Measurements from ENCODE around the gene ACLY.
"Not testable (repeated sequence)": the region's sequence is repeated elsewhere in the genome, so short reads cannot be mapped to it uniquely, and the experiment has no call there.

Gene ACLY

GRCh38 chr17:41871789-41872188 lies 47.0 kb downstream of the ACLY start:
- DNase-seq (ENCODE audit: low spot score) = no peak

GRCh38 chr17:41870627-41871026 lies 48.1 kb downstream of the ACLY start:
- no peak for DNase-seq (ENCODE audit: low spot score)

DNA sequence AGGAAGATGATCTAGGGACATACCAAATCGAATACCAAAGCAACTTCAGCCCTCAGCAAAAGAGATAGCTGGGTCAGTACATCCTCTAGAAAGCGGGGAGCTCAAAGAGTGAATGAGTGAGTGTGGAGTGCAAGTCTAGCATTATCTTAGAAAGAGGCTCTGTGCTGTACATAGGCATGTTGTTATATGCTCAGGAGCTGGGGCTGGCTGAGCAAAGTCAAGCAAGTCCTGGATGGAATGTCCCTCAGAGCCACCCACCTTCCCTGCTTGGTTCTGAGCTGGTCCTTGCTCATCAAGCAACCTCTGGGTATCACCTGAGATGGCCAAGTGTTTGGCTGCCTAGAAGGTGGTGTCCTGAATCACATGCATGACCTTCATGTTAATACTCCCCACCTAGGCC lies 48.7 kb downstream of the ACLY start:
- no peak for DNase-seq (ENCODE audit: low spot score)

- no peak for DNase-seq (ENCODE audit: low spot score)
Observed at GRCh38 chr17:41869426-41869825, 49.3 kb downstream of the ACLY start.

DNA sequence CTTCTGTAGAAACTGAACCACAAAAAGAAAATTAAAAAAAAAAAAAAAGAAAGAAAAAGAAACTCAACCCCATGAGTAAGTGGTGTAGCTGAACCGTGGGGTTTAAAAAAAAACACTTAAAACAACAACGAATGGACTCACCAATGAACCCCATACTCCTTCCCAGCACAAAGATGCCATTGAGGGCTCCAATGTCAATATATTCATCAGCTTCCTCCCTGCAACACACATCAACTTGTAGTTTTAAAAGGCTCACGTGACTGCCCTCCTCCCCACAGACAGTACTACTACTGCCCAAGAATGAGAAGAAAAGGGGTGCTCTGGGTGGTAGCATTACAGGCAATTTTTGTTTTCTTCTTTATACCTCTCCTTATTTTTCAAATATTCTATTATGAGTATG lies 50.2 kb downstream of the ACLY start:
- no peak for DNase-seq (ENCODE audit: low spot score)

DNA sequence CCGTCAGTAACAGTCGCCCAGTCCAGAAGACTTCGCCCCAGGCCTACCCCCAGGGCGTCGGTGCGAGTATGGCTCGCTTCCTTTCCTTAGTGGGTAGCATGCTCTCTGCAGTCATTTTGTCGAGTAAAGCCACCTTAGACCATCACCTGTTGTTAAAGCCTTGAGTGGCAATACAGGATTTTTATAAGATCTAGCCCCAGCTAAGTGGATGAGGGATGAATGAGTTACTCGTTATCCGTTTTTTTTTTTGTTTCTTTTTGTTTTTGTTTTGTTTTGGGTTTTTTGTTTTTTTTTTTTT lies 53.2 kb downstream of the ACLY start:
- no peak for DNase-seq (ENCODE audit: low spot score)

DNA sequence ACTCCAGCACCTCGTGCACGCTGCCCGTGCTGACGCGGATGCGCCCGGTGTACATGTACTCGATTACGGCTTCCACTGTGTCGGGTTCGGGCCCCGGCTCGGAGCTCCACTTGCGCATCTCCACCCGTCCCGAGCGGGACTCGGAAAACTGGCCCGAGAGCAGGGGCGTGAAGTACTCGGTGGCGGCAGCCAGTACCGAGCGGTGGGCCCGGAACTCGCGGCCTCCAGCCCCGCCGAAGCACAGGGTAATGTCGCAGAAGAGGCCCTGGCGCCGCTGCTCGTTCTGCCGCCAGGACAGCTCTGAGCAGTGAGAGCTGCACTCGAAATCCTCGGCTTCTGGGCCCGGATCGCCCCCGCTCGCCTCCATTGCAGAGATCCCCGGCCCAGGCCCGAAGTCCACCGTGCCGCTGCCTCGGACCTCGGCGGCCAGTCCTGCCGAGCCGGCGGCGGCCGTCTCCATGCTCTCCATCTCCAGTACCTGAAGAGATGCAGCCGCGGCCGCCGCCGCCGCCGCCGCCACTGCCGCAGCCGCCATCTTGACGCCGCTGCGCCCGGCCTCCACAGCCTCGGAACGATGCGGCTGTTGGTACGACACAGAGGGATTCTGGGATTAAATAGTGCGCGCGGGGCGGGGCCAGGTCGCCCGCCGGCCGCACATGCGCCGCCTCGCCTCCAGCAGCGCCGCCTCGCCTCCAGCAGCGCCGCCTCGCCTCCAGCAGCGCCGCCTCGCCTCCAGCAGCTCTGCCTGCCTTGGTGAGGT lies 53.7 kb downstream of the ACLY start, which contains the start of gene KLHL11:
KLHL11 (minus strand) TSS at position 588 of the 760 bp plus-strand sequence; CDS start at position 535, 53 bp downstream.
- DNase-seq (ENCODE audit: low spot score) = peak; percentile 92

GRCh38 chr17:41864498-41864835 lies 54.3 kb downstream of the ACLY start:
- DNase-seq (ENCODE audit: low spot score) = no peak

GRCh38 chr17:41863074-41863848 lies 55.5 kb downstream of the ACLY start:
- DNase-seq (ENCODE audit: low spot score) = no peak

DNA sequence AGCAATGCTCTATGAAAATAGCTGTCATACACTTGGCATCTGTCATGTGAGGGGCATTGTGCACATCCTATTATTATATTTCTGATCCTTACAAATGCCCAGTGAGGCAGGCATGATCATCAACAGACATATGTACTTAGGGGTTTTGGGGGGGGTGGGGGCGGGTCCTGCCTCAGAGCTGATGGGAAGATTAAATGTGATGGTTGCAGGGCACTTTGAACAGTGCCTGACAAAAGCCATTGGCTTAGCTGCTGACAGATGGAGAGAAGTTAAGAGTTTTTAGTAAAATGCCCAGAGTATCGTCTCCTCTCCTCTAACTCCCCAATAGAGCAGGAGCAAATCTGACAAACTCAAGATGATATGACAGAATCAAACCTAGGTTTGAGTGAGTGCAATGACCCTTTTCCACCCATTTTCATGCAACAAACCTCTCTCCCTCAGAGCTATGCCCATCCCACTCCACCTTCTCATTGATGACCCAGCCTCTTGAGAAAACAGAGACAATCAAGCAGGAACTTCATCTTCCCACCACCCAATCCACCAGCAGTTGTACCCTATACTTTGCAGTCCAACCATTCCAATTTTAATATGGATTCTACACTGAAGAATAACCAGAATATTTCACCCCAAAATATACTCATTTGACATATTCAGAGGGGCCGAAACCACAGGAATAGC lies 58.4 kb downstream of the ACLY start:
- no peak for DNase-seq (ENCODE audit: low spot score)

GRCh38 chr17:41851382-41851781 lies 67.4 kb downstream of the ACLY start:
- not testable (repeated sequence) for DNase-seq (ENCODE audit: low spot score)

GRCh38 chr17:41849251-41849990 lies 69.3 kb downstream of the ACLY start:
- peak; percentile 46 for DNase-seq (ENCODE audit: low spot score)

DNA sequence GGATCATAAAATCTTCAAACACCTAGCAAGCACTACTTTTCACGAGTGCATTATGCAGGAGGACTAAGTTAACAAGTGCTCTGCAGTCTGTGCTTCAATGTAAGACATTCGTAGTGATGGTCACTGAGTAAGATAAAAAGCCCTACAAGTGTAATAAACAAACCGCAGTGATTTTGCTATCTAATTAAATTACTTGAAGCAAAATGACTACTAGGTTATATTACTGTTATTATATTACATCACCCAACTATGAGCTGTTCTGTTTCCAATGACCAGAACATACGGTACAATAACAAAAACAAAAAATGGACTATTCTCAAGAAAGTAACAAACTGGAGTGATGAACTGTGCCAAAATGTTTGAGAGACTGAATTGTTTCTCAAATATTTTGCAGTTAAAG lies 70.0 kb downstream of the ACLY start:
- DNase-seq (ENCODE audit: low spot score) = no peak

GRCh38 chr17:41844971-41845370 lies 73.8 kb downstream of the ACLY start:
- no peak for DNase-seq (ENCODE audit: low spot score)

DNA sequence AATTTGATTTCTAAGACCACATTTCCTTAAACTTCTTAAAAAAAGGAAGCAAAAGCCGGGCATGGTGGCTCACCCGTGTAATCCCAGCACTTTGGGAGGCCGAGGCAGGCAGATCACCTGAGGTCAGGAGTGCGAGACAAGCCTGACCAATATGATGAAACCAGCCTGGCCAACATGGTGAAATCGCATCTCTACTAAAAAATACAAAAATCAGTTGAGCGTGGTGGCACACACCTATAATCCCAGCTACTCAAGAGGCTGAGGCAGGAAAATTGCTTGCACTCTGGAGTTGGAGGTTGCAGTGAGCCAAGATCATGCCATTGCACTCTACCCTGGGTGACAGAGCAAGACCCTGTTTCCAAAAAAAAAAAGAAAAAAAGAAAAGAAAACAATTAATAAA lies 78.0 kb downstream of the ACLY start:
- DNase-seq (ENCODE audit: low spot score) = not testable (repeated sequence)

- not testable (repeated sequence) for DNase-seq (ENCODE audit: low spot score)
Observed at GRCh38 chr17:41839448-41839847, 79.3 kb downstream of the ACLY start.

- DNase-seq (ENCODE audit: low spot score) = no peak
Observed at GRCh38 chr17:41837761-41838538, 80.8 kb downstream of the ACLY start, which contains the start of gene KLHL10. Gene KLHL10 (plus strand): TSS chr17:41837825. CDS start chr17:41837933, 108 bp downstream.

DNA sequence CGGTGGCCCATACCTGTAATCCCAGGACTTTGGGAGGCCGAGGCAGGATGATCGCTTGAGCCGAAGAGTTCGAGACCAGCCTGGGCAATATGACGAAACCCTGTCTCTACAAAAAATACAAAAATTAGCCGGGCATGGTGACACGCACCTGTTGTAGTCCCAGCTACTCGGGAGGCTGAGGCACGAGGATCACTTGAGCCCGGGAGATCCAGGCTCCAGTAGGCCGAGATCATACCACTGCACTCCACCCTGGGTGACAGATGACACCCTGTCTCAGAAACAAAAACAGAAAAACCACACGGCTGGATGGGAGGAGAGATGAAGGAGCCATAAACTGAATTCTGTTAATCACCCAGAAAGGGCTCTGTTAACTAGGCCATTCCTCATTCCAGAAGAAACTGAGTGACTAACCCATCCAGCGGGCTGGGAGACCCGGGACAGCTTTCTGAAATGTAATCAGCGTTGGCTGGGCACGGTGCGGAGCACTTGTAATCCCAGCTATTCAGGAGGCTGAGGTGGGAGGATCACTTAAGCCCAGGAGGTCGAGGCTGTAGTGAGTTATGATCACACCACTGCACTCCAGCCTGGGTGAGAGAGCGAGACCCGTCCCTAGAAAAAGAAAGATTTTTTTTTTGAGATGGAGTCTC lies 82.1 kb downstream of the ACLY start:
- no peak for DNase-seq (ENCODE audit: low spot score)

DNA sequence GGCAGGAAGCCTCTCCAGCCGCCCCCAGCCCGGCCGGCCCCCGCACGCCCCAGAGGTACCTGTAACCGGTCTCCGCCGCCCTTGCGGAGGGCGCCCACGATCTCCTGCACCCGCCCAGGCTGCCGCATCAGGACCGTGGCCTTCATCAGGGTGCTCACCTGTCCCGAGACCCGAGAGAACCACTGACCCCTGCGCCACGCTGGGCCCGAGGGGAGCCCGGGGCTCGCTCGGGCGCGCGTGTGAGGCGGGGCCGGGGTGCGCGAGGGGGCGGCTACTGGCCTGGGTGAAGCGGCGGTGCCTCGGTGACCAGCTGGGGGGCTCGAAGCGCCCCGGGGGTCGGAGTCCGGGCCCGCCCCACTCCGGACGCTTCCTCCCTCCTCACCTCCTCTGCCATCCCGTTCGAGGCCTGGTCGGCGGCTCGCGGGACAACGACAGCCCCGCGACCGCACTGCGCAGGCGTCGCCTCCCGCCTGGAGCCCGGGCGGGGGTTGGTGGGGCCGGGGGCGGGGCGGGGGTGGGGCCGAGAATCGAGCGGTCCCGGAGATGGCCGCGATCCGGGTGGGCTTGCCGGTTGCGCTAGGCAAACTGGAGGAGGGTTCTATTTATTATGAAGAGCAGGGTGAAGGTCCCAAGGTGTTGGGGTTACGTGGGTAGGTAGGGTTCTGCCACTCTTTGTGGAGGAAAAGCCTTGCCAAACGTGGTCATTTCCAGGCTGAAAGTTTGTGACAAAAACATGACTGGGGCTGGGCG lies 82.8 kb downstream of the ACLY start, which contains the start of gene NT5C3B:
NT5C3B (minus strand) TSS at position 433 of the 750 bp plus-strand sequence; CDS start at position 394, 39 bp downstream.
- DNase-seq (ENCODE audit: low spot score) = peak; percentile 63

DNA sequence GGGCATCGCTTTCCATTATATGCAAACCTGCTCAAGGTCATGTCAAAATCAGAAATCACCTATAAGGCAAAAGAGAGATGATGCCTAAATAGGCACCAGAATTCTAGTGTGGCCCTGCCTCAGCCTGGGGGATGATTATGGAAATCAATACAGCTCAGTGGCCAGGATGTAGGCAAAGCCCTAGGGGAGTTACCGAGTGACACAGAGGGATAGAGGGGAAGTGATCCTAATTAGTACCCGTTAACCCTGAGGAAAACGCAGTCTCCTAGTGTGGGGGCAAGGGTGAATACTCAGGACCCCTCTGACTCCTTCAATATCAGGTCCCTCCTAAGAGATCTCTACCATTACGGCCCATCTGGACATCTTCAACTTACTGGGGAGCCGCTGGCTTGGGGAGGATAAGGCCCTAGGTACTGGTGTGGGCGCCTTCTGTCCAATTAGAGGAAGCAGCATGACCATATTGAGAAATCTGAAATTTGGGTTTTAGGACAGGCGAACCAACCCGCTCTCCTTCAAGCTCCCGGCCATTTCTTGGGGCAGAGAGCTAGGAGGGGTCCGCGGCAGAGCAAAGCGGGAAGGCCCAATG lies 83.4 kb downstream of the ACLY start:
- DNase-seq (ENCODE audit: low spot score) = no peak
